Natural killer cell (primary cell): ENCODE measurements around the gene CDK12. TPM values are rescaled to one million over a fixed set of nuclear protein-coding genes. Genes with fewer than 3 reads are reported as not detected.

Experiments
- ATAC-seq, 3 donors: fragments of 150-1000 bp in 2 of 3; fragments of 200-7000 bp in 1 of 3; cut with Tn5 transposase; 1 replicate in 1 of 3; 2 replicates in 2 of 3; pipeline ENCODE4 v1.10.0; 2021; ENCODE audit warnings: mild to moderate bottlenecking in 2 of 3, moderate library complexity in 2 of 3
- DNase-seq, 2 donors: peaks; one replicate each; pipeline versions ENCODE4 v3.0.0 to v3.0.0-alpha.2; 2013 to 2021; ENCODE audit warnings: mixed read lengths in 1 of 2
- H3K27ac ChIP-seq: one replicate; pipeline ENCODE4 v1.5.1; 2013; ENCODE audit warnings: mild to moderate bottlenecking, low read length
- H3K27me3 ChIP-seq: one replicate; pipeline ENCODE4 v1.6.1; 2013; ENCODE audit warnings: low read length; ENCODE audit not compliant: control insufficient read depth, insufficient read depth
- H3K36me3 ChIP-seq: one replicate; pipeline ENCODE4 v1.6.1; 2013; ENCODE audit warnings: low read length; ENCODE audit not compliant: control insufficient read depth, insufficient read depth
- H3K4me1 ChIP-seq: one replicate; pipeline ENCODE4 v1.6.1; 2013; ENCODE audit warnings: low read length; ENCODE audit not compliant: control insufficient read depth, insufficient read depth
- H3K4me3 ChIP-seq: one replicate; pipeline ENCODE4 v1.5.1; 2013; ENCODE audit warnings: low read length
- H3K9me3 ChIP-seq: one replicate; pipeline ENCODE4 v1.6.1; 2013; ENCODE audit warnings: low read length; ENCODE audit not compliant: control insufficient read depth, insufficient read depth
- H3K27ac Mint-ChIP-seq, 2 donors: one replicate each; pipeline ENCODE4 v1.8.0; 2022; ENCODE audit warnings: mild to moderate bottlenecking in 2 of 2, mixed read lengths in 2 of 2, moderate library complexity in 1 of 2
- H3K27me3 Mint-ChIP-seq, 2 donors: one replicate each; pipeline ENCODE4 v1.8.0; 2022; ENCODE audit warnings: low read depth in 2 of 2, mixed read lengths in 2 of 2
- H3K36me3 Mint-ChIP-seq: one replicate; pipeline ENCODE4 v1.8.0; 2022; ENCODE audit warnings: mixed read lengths
- H3K4me1 Mint-ChIP-seq, 2 donors: one replicate each; pipeline ENCODE4 v1.8.0; 2022; ENCODE audit warnings: mixed read lengths in 2 of 2
- H3K4me3 Mint-ChIP-seq: one replicate; pipeline ENCODE4 v1.8.0; 2022; ENCODE audit warnings: mild to moderate bottlenecking, moderate library complexity, mixed read lengths
- H3K9me3 Mint-ChIP-seq, 2 donors: one replicate each; pipeline ENCODE4 v1.8.0; 2022; ENCODE audit warnings: mixed read lengths in 2 of 2
- CTCF ChIP-seq: fragments of 200-600 bp; IDR thresholded peaks from one replicate; pipeline ENCODE4 v1.8.0; 2022; ENCODE audit warnings: antibody characterized with exemption
- WGBS: methylation state at CpG from one replicate; pipeline ENCODE4 v1.1.7; 2013; ENCODE audit warnings: missing lambda C conversion rate; ENCODE audit not compliant: insufficient coverage; 5-methylcytosine and 5-hydroxymethylcytosine counted together
- intact Hi-C: fragments of 100-400 bp; cut with micrococcal nuclease; formaldehyde crosslinking; loops from one replicate; pipeline ENCODE4 v1.14.2; 2022
- total RNA-seq, 4 donors: library from RNA; stranded (reverse); fragments of 120-200 nt in 1 of 4; gene quantifications; one replicate each; pipeline versions ENCODE4 v1.2.3 to v1.2.4, GENCODE V29; 2013 to 2022

CDK12 gene
- total RNA-seq, 3 donors from 2014 or later (not counting 1 experiment from before 2014, with no cell fraction given) = 119 to 129 (median 124) TPM

GRCh38 chr17:39553341-39553945 lies 92.2 kb downstream of the CDK12 start:
- Histone ChIP-seq H3K36me3 (peaks cover 40% of the 10 kb centered on the region), H3K4me3 (no peak overlapping the region), H3K4me1 (no peaks in the 10 kb centered on the region), H3K9me3 (no peaks in the 10 kb centered on the region), H3K27ac (no peak overlapping the region), H3K27me3 (no peaks in the 10 kb centered on the region)
- intact Hi-C loops = no loop called here
- no peaks in the 10 kb centered on the region for H3K27me3 Mint-ChIP-seq
- DNase-seq (no peak), ATAC-seq (no peak)
- no peaks in the 10 kb centered on the region for H3K9me3 Mint-ChIP-seq
- no peak for TF ChIP-seq CTCF
- peaks cover 5% of the 10 kb centered on the region for H3K36me3 Mint-ChIP-seq
- H3K4me3 Mint-ChIP-seq = no peak overlapping the region
- H3K4me1 Mint-ChIP-seq = no peaks in the 10 kb centered on the region
- H3K27ac Mint-ChIP-seq = no peak overlapping the region
- WGBS = 71% methylated on average over 2 of the region's 2 CpGs

GRCh38 chr17:39555368-39555767 lies 94.1 kb downstream of the CDK12 start:
- intact Hi-C loops = no loop called here
- Histone ChIP-seq H3K27ac (no peak overlapping the region), H3K4me1 (no peaks in the 10 kb centered on the region), H3K36me3 (peaks cover 38% of the 10 kb centered on the region), H3K4me3 (no peak overlapping the region), H3K27me3 (no peaks in the 10 kb centered on the region), H3K9me3 (no peaks in the 10 kb centered on the region)
- DNase-seq (no peak), ATAC-seq (no peak)
- no peaks in the 10 kb centered on the region for H3K4me1 Mint-ChIP-seq
- WGBS = 92% methylated on average over 2 of the region's 2 CpGs
- no peak overlapping the region for H3K4me3 Mint-ChIP-seq
- no peaks in the 10 kb centered on the region for H3K9me3 Mint-ChIP-seq
- H3K27ac Mint-ChIP-seq = no peak overlapping the region
- H3K27me3 Mint-ChIP-seq = no peaks in the 10 kb centered on the region
- H3K36me3 Mint-ChIP-seq = peaks cover 9% of the 10 kb centered on the region
- TF ChIP-seq CTCF = no peak

- Histone ChIP-seq H3K9me3 (no peaks in the 10 kb centered on the region), H3K27me3 (no peaks in the 10 kb centered on the region), H3K36me3 (peaks cover 33% of the 10 kb centered on the region), H3K27ac (no peak overlapping the region), H3K4me3 (no peak overlapping the region), H3K4me1 (no peaks in the 10 kb centered on the region)
- Mint-ChIP-seq H3K4me3 (no peak overlapping the region), H3K36me3 (peaks cover 10% of the 10 kb centered on the region), H3K4me1 (no peaks in the 10 kb centered on the region), H3K27ac (no peak overlapping the region), H3K27me3 (no peaks in the 10 kb centered on the region), H3K9me3 (no peaks in the 10 kb centered on the region)
- no peak for DNase-seq
- 100% methylated on average over 1 of the region's 1 CpG for WGBS
- no peak for ATAC-seq
- TF ChIP-seq CTCF = no peak
- intact Hi-C loops = no loop called here
Observed at GRCh38 chr17:39556423-39556822, 95.1 kb downstream of the CDK12 start.

GRCh38 chr17:39562395-39562794 lies 101.1 kb downstream of the CDK12 start:
- TF ChIP-seq CTCF = no peak
- ATAC-seq (no peak), DNase-seq (no peak)
- Histone ChIP-seq H3K9me3 (no peaks in the 10 kb centered on the region), H3K27me3 (no peaks in the 10 kb centered on the region), H3K36me3 (peaks cover 27% of the 10 kb centered on the region), H3K27ac (no peak overlapping the region), H3K4me1 (no peaks in the 10 kb centered on the region), H3K4me3 (no peak overlapping the region)
- no peak overlapping the region for H3K27ac Mint-ChIP-seq
- peaks cover 0 to 7% of the 10 kb centered on the region in 2 donors for H3K4me1 Mint-ChIP-seq
- H3K27me3 Mint-ChIP-seq = no peaks in the 10 kb centered on the region
- intact Hi-C loops = no loop called here
- 91% methylated on average over 1 of the region's 1 CpG for WGBS
- H3K4me3 Mint-ChIP-seq = no peak overlapping the region
- H3K36me3 Mint-ChIP-seq = peaks cover 5% of the 10 kb centered on the region
- no peaks in the 10 kb centered on the region for H3K9me3 Mint-ChIP-seq
